Activated CD8-positive, alpha-beta memory T cell treated with anti-CD3 and anti-CD28 coated beads, Interleukin-2, amount 50 U/mL, for 24 hours (primary cell): ENCODE measurements around the gene IFT27.
"Not testable (repeated sequence)": the region's sequence is repeated elsewhere in the genome, so short reads cannot be mapped to it uniquely, and the experiment has no call there.

ENCODE experiments used
- DNase-seq: peaks from one replicate; pipeline ENCODE4 v3.0.0-alpha.2; 2020; ENCODE audit errors: extremely low read depth

The IFT27 gene

GRCh38 chr22:36744413-36744765 is 31.5 kb downstream of the IFT27 start:
- DNase-seq, result no peak

GRCh38 chr22:36743591-36744412 is 32.1 kb downstream of the IFT27 start:
- DNase-seq, result no peak

GRCh38 chr22:36743011-36743410 is 32.9 kb downstream of the IFT27 start:
- DNase-seq, result no peak

GRCh38 chr22:36741968-36742367 is 34.0 kb downstream of the IFT27 start:
- DNase-seq, result no peak

GRCh38 chr22:36741204-36741793 is 34.6 kb downstream of the IFT27 start:
- DNase-seq, result no peak

GRCh38 chr22:36740716-36741115 is 35.2 kb downstream of the IFT27 start:
- DNase-seq, result no peak

GRCh38 chr22:36739185-36739584 is 36.7 kb downstream of the IFT27 start:
- DNase-seq, result no peak

- DNase-seq, result no peak
These were observed 37.4 kb downstream of the IFT27 start for GRCh38 chr22:36738416-36739020.

GRCh38 chr22:36737776-36738175 is 38.1 kb downstream of the IFT27 start:
- no peak for DNase-seq

GRCh38 chr22:36736701-36737320 is 39.1 kb downstream of the IFT27 start:
- no peak for DNase-seq

GRCh38 chr22:36734171-36735058 is 41.5 kb downstream of the IFT27 start:
- DNase-seq, result no peak

GRCh38 chr22:36733271-36733670 is 42.6 kb downstream of the IFT27 start:
- no peak for DNase-seq

GRCh38 chr22:36732609-36733008 is 43.3 kb downstream of the IFT27 start:
- DNase-seq, result no peak

GRCh38 chr22:36731916-36732315 is 44.0 kb downstream of the IFT27 start:
- DNase-seq, result no peak

- not testable (repeated sequence) for DNase-seq
These were observed 44.6 kb downstream of the IFT27 start for GRCh38 chr22:36731321-36731720.

GRCh38 chr22:36730176-36730858 is 45.6 kb downstream of the IFT27 start:
- DNase-seq, result no peak

- no peak for DNase-seq
These were observed 46.6 kb downstream of the IFT27 start for GRCh38 chr22:36729321-36729720.

GRCh38 chr22:36728505-36728904 is 47.4 kb downstream of the IFT27 start:
- DNase-seq, result no peak

GRCh38 chr22:36727927-36728488 is 47.9 kb downstream of the IFT27 start:
- no peak for DNase-seq

GRCh38 chr22:36727110-36727509 is 48.8 kb downstream of the IFT27 start:
- DNase-seq, result no peak

GRCh38 chr22:36726007-36726380 is 49.9 kb downstream of the IFT27 start:
- DNase-seq, result no peak
